ENCODE results near the gene IL10RB.
"Not testable (repeated sequence)": the region's sequence is repeated elsewhere in the genome, so short reads cannot be mapped to it uniquely, and the experiment has no call there.

The IL10RB gene

DNA sequence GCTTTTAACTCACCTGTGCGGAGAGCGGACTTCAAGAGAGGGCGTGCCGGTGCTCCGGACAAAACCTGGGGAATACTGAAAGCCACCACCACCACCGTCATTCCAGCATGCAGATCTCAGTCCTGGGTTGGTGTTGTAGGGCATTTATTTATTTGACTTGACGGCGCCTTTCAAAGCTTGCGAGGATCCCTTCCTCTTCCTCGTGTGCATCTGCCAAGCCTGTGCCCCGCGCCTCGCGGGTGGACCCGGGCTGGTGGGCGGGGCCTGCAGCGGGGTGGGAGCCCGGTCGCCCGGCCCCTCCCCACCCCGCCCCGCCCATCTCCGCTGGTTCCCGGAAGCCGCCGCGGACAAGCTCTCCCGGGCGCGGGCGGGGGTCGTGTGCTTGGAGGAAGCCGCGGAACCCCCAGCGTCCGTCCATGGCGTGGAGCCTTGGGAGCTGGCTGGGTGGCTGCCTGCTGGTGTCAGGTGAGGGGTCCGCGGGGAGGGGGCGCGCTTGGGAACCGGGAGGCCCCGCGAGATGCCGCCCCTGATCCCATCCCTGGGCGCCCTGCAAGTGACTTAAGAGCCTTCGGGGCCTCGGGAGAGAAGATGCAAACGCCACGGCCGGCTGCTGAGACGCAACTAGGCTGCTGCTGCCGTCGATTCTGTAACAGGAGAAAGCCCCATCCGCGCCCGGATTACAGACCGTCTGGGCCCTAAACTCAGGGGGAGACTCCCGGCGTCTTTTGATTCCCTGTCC is at the start of gene IL10RB:
Gene IL10RB (plus strand): TSS at position 318 of the 739 bp plus-strand sequence. CDS start 99 bp downstream, at position 417.
- Mint-ChIP-seq H3K4me3 (peak within 1 kb of the TSS; percentile 98 to 99), H3K27me3 (no peaks in the 10 kb centered on the region), H3K27ac (peak within 1 kb of the TSS; percentile 97 to 99), H3K9me3 (no peaks in the 10 kb centered on the region), H3K4me1 (peaks cover 79% of the 10 kb centered on the region)
- ATAC-seq: peak; percentile 81
- DNase-seq: peak; percentile 62 to 66

GRCh38 chr21:33217138-33217520 is 49.0 kb upstream of the IL10RB start:
- no peak overlapping the region for H3K27ac Mint-ChIP-seq
- DNase-seq (no peak), ATAC-seq (no peak)
- H3K27me3 Mint-ChIP-seq: no peaks in the 10 kb centered on the region
- no peak overlapping the region for H3K4me3 Mint-ChIP-seq
- peaks cover 73% of the 10 kb centered on the region for H3K4me1 Mint-ChIP-seq
- peaks cover 9 to 25% of the 10 kb centered on the region in 2 donors for H3K9me3 Mint-ChIP-seq

- Mint-ChIP-seq H3K4me1 (peaks cover 52% of the 10 kb centered on the region), H3K9me3 (peaks cover 5 to 20% of the 10 kb centered on the region in 2 donors), H3K27ac (no peak overlapping the region), H3K4me3 (no peak overlapping the region), H3K27me3 (no peaks in the 10 kb centered on the region)
- DNase-seq (no peak), ATAC-seq (no peak)
These were observed 46.9 kb upstream of the IL10RB start for GRCh38 chr21:33219300-33219699.

DNA sequence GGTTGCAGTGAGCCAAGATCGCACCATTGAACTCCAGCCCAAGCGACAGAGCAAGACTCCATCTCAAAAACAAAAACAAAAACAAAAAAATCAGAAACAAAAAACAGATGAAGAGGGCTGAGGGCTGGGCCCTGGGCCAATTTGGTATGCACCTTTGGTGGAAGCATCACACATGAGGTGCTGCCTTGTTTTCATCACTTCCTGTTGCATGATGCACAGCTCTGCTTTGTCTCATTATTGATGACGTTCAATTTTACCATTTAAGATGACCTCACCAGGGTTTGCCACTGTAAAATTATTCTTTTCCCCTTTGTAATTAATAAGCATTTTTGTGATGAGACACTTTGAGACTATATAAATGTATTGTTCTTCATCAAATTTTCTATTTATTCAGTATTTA is 46.2 kb upstream of the IL10RB start:
- peaks cover 45% of the 10 kb centered on the region for H3K4me1 Mint-ChIP-seq
- H3K27me3 Mint-ChIP-seq: no peaks in the 10 kb centered on the region
- no peak overlapping the region for H3K27ac Mint-ChIP-seq
- no peak for DNase-seq
- no peak overlapping the region for H3K4me3 Mint-ChIP-seq
- no peak for ATAC-seq
- peaks cover 4 to 17% of the 10 kb centered on the region in 2 donors for H3K9me3 Mint-ChIP-seq

GRCh38 chr21:33225376-33225775 is 40.8 kb upstream of the IL10RB start:
- not testable (repeated sequence) for ATAC-seq, H3K27me3 Mint-ChIP-seq, H3K4me3 Mint-ChIP-seq, H3K27ac Mint-ChIP-seq, DNase-seq, H3K9me3 Mint-ChIP-seq
- H3K4me1 Mint-ChIP-seq: peaks cover 21% of the 10 kb centered on the region

- H3K27ac Mint-ChIP-seq: no peak overlapping the region
- no peaks in the 10 kb centered on the region for H3K9me3 Mint-ChIP-seq
- H3K4me3 Mint-ChIP-seq: no peak overlapping the region
- ATAC-seq (no peak), DNase-seq (no peak)
- no peaks in the 10 kb centered on the region for H3K27me3 Mint-ChIP-seq
- peaks cover 41% of the 10 kb centered on the region for H3K4me1 Mint-ChIP-seq
These were observed 37.7 kb upstream of the IL10RB start for GRCh38 chr21:33228455-33228854.

DNA sequence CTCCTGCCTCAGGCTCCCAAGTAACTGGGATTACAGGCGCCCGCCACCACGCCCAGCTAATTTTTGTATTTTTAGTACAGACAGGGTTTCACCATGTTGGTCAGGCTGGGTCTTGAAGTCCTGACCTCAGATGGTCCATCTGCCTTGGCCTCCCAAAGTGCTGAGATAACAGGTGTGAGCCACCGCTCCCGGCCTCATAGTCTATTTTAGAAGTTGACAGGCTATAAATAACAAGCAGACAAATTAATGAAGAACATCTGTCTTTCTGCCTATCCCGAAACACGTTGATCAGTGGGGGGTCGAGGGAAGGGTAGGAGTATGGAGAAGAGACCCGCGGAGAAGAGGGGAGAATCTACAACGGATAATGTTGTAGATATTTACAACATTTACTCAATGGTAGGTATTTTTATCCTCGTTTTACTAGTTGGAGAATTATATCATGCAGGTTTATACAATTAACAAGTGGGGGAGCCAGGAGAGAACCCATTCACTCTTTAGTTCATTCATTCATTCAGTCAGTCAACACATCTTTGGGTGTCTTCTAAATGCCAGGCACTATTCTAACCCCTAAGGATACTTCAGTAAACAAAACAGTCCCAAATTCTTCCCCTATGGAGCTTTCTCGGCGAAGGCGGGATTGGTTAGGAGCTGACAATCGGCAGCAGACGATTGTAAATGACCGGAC is 36.9 kb upstream of the IL10RB start:
- Mint-ChIP-seq H3K27ac (peak overlapping the region; percentile 24 to 59), H3K27me3 (no peaks in the 10 kb centered on the region), H3K4me1 (peaks cover 46% of the 10 kb centered on the region), H3K9me3 (no peaks in the 10 kb centered on the region), H3K4me3 (peak overlapping the region; percentile 65 to 84)
- ATAC-seq: peak; percentile 16
- no peak for DNase-seq

DNA sequence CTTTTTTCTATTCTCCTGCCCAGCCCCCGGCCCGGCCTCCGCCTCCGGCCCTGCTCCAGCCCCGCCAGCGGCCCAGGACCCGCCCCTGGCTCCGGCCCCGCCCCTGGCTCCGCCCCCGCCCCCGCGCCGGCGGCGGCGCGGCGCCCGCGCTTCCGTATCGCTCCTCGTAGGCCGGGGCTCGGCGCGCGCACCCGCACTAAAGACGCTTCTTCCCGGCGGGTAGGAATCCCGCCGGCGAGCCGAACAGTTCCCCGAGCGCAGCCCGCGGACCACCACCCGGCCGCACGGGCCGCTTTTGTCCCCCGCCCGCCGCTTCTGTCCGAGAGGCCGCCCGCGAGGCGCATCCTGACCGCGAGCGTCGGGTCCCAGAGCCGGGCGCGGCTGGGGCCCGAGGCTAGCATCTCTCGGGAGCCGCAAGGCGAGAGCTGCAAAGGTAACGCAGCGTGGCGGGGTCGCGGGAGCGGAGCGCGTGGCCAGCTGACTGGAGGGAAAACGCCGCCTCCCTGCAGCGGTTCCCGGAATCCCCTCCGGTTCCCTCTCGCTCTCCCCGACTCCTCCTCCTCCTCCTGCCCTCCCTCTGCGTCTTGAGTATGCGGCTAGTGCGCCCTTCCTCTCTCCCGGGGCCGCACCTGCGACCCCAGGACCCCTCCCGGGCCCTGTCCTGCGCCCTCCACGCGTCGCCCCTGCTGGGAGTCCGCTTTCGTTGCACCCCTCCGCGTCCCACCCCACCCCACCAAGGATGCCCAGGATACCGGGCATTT is 36.2 kb upstream of the IL10RB start, which contains the start of gene IFNAR2:
Gene IFNAR2 (plus strand): TSS at position 155 of the 761 bp plus-strand sequence. CDS start 11,985 bp downstream, outside the sequence.
- H3K4me1 Mint-ChIP-seq: peaks cover 53% of the 10 kb centered on the region
- DNase-seq (peak; percentile 57 to 70), ATAC-seq (peak; percentile 79)
- no peaks in the 10 kb centered on the region for H3K9me3 Mint-ChIP-seq
- peak within 1 kb of the TSS; percentile 87 to 93 for H3K27ac Mint-ChIP-seq
- H3K27me3 Mint-ChIP-seq: no peaks in the 10 kb centered on the region
- H3K4me3 Mint-ChIP-seq: peak within 1 kb of the TSS; percentile 83 to 87

GRCh38 chr21:33230545-33231324 is 35.4 kb upstream of the IL10RB start:
- ATAC-seq (peak; percentile 16), DNase-seq (no peak)
- Mint-ChIP-seq H3K4me1 (peaks cover 61% of the 10 kb centered on the region), H3K4me3 (peak overlapping the region; percentile 83 to 87), H3K27ac (peak overlapping the region; percentile 87 to 93), H3K9me3 (no peaks in the 10 kb centered on the region), H3K27me3 (no peaks in the 10 kb centered on the region)

DNA sequence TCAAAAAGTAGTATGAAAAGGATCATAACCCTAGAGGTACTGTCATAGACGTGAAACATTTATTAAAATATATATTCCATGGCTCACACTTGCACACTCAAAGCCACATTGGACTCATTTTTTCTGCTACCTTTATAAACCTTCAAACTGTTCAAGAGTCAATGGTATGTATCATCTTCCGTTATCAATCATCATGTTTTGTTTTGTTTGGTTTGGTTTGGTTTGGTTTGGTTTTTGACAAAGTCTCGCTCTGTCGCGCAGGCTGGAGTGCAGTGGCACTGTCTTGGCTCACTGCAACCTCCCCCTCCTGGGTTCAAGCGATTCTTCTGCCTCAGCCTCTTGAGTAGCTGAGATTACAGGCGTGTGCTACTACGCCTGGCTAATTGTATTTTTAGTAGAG is 34.6 kb upstream of the IL10RB start:
- peak; percentile 79 for ATAC-seq
- no peaks in the 10 kb centered on the region for H3K9me3 Mint-ChIP-seq
- no peaks in the 10 kb centered on the region for H3K27me3 Mint-ChIP-seq
- DNase-seq: peak; percentile 52 to 70
- H3K4me3 Mint-ChIP-seq: peak overlapping the region; percentile 83 to 87
- H3K4me1 Mint-ChIP-seq: peaks cover 67% of the 10 kb centered on the region
- peak overlapping the region; percentile 87 to 93 for H3K27ac Mint-ChIP-seq

GRCh38 chr21:33232291-33233034 is 33.7 kb upstream of the IL10RB start:
- DNase-seq (no peak), ATAC-seq (no peak)
- Mint-ChIP-seq H3K27me3 (no peaks in the 10 kb centered on the region), H3K27ac (peak overlapping the region; percentile 60 to 75), H3K9me3 (no peaks in the 10 kb centered on the region), H3K4me3 (peak overlapping the region; percentile 83 to 87), H3K4me1 (peaks cover 71% of the 10 kb centered on the region)

- no peak overlapping the region for H3K4me3 Mint-ChIP-seq
- no peak overlapping the region for H3K27ac Mint-ChIP-seq
- DNase-seq: no peak
- peaks cover 79% of the 10 kb centered on the region for H3K4me1 Mint-ChIP-seq
- no peaks in the 10 kb centered on the region for H3K9me3 Mint-ChIP-seq
- no peaks in the 10 kb centered on the region for H3K27me3 Mint-ChIP-seq
- peak; percentile 8 for ATAC-seq
These were observed 31.3 kb upstream of the IL10RB start for GRCh38 chr21:33234635-33235520.

DNA sequence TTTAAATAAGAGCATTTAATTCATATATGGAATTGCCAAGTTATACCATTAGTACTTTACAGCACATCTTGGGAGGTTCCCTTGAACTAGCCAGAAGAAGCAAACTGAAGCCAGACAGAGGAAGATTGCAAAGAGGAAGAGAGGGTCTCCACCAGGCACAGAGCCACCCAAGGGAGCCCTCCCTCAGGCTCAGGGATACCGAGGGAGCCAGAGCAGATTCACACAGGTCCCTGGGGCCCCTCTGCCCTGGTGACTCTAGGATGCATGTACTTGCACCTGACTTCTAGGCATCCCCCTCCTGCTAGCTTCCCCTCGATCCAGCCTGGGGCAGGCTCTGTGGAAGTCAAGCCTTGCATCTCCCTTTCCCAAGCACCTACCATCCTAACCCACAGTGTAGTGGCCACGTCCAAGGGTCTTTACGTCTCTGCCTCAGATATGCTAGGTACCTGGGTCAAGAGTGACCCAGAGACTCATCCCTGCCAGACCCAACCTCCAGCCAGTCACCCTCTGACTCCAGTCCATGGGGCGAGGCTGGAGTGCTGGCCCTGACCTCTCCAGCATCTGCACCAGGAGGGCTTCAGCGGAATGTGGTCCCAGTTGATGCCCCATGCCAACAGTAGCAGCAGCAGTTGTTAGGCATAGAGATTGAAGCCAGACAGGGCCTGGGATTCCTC is 30.0 kb upstream of the IL10RB start:
- ATAC-seq: no peak
- H3K4me1 Mint-ChIP-seq: peaks cover 92% of the 10 kb centered on the region
- H3K27me3 Mint-ChIP-seq: no peaks in the 10 kb centered on the region
- H3K4me3 Mint-ChIP-seq: peak overlapping the region in 1 of 2 donors; percentile 11
- DNase-seq: no peak
- no peaks in the 10 kb centered on the region for H3K9me3 Mint-ChIP-seq
- H3K27ac Mint-ChIP-seq: no peak overlapping the region

Data from stimulated activated naive CD8-positive, alpha-beta T cell treated with anti-CD3 and anti-CD28 coated beads, Interleukin-15, amount 100 ng/mL, for 72 hours (primary cell).